IMR-90 (cell line): ENCODE data around the gene PARD3. TPM values are rescaled to one million over a fixed set of nuclear protein-coding genes. Genes with fewer than 3 reads are reported as not detected.

Source experiments
- ATAC-seq: fragments of 200-7000 bp; cut with Tn5 transposase; 2 replicates; pipeline ENCODE4 v1.9.1; 2020; ENCODE audit warnings: low read depth, mild to moderate bottlenecking, moderate library complexity
- BruUV-seq: library from RNA; stranded (reverse); fragments of 400-500 nt; replicated peaks from 2 replicates; lab custom pipeline; 2021; lab: Mats Ljungman, UMichigan
- CTCF ChIA-PET: fragments of 300-600 bp; formaldehyde crosslinking; extraction: SDS; loops from one replicate; lab custom pipeline; 2021; ENCODE audit warnings: antibody characterized with exemption; lab: Yijun Ruan, JAX
- POLR2A ChIA-PET: fragments of 300-600 bp; sonication (Branson Sonifier 250); formaldehyde crosslinking; loops from one replicate; lab custom pipeline; 2022; ENCODE audit warnings: antibody characterized with exemption; ENCODE audit not compliant: unreplicated experiment; lab: Charles Lee
- DNase-seq: peaks from one replicate; pipeline ENCODE4 v3.0.0; 2013
- H2AFZ ChIP-seq: replicated peaks from 2 replicates; pipeline ENCODE3; 2013; ENCODE audit warnings: low read length, mild to moderate bottlenecking; ENCODE audit not compliant: poor library complexity
- H2AK5ac ChIP-seq: 2 replicates; pipeline ENCODE4 v1.6.1; 2013; ENCODE audit warnings: low read depth, low read length, inconsistent platforms
- H2AK9ac ChIP-seq: replicated peaks from 2 replicates; pipeline ENCODE3; 2013; ENCODE audit warnings: mild to moderate bottlenecking, low read depth, low read length, moderate library complexity; ENCODE audit not compliant: poor library complexity
- H2BK120ac ChIP-seq: 2 replicates; pipeline ENCODE4 v1.6.1; 2013; ENCODE audit warnings: low read depth, low read length, inconsistent platforms
- H2BK15ac ChIP-seq: 3 replicates; pipeline ENCODE4 v1.6.1; 2013; ENCODE audit warnings: low read depth, low read length, inconsistent platforms
- H2BK20ac ChIP-seq: 2 replicates; pipeline ENCODE4 v1.6.1; 2013; ENCODE audit warnings: low read depth, mild to moderate bottlenecking, inconsistent platforms, low read length, moderate library complexity
- H2BK5ac ChIP-seq: 2 replicates; pipeline ENCODE4 v1.6.1; 2013; ENCODE audit warnings: mild to moderate bottlenecking, low read depth, low read length, inconsistent platforms; ENCODE audit not compliant: poor library complexity, severe bottlenecking
- H3K14ac ChIP-seq: replicated peaks from 2 replicates; pipeline ENCODE4 v1.6.1; 2013; ENCODE audit warnings: low read depth, low read length, inconsistent platforms
- H3K18ac ChIP-seq: 2 replicates; pipeline ENCODE4 v1.6.1; 2013; ENCODE audit warnings: low read depth, low read length, control low read depth
- H3K23ac ChIP-seq: 2 replicates; pipeline ENCODE4 v1.6.1; 2013; ENCODE audit warnings: low read depth, low read length, inconsistent platforms
- H3K27ac ChIP-seq: 2 replicates; pipeline ENCODE4 v1.5.1; 2013; ENCODE audit warnings: mild to moderate bottlenecking, control low read depth, low read length; ENCODE audit not compliant: insufficient read depth
- H3K27me3 ChIP-seq: 2 replicates; pipeline ENCODE4 v1.6.1; 2013; ENCODE audit warnings: low read length; ENCODE audit not compliant: control insufficient read depth, insufficient read depth
- H3K36me3 ChIP-seq: 2 replicates; pipeline ENCODE4 v1.6.1; 2013; ENCODE audit warnings: low read length, mixed read lengths; ENCODE audit not compliant: control insufficient read depth, insufficient read depth
- H3K4ac ChIP-seq: 2 replicates; pipeline ENCODE4 v1.6.1; 2013; ENCODE audit warnings: low read depth, low read length, inconsistent platforms
- H3K4me1 ChIP-seq: 2 replicates; pipeline ENCODE4 v1.6.1; 2013; ENCODE audit warnings: low read length, mixed read lengths; ENCODE audit not compliant: control insufficient read depth, insufficient read depth
- H3K4me2 ChIP-seq: 2 replicates; pipeline ENCODE4 v1.6.1; 2013; ENCODE audit warnings: low read depth, mild to moderate bottlenecking, control low read depth, low read length, moderate library complexity
- H3K4me3 ChIP-seq: 2 replicates; pipeline ENCODE4 v1.5.1; 2013; ENCODE audit warnings: low read depth, mild to moderate bottlenecking, control low read depth, low read length, moderate library complexity; ENCODE audit not compliant: insufficient read depth
- H3K56ac ChIP-seq: 2 replicates; pipeline ENCODE4 v1.6.1; 2013; ENCODE audit warnings: low read length, inconsistent platforms; ENCODE audit not compliant: insufficient read depth; ENCODE audit errors: extremely low read depth
- H3K79me1 ChIP-seq, 2 experiments: 2 replicates each; pipeline ENCODE4 v1.6.1; 2013; ENCODE audit warnings: low read length in 2 of 2, inconsistent platforms in 1 of 2, low read depth in 1 of 2
- H3K9ac ChIP-seq: 2 replicates; pipeline ENCODE4 v1.6.1; 2013; ENCODE audit warnings: low read depth, low read length, control low read depth
- H3K9me1 ChIP-seq: 2 replicates; pipeline ENCODE4 v1.6.1; 2013; ENCODE audit warnings: low read length, inconsistent platforms; ENCODE audit not compliant: insufficient read depth
- H3K9me3 ChIP-seq: 2 replicates; pipeline ENCODE4 v1.6.1; 2013; ENCODE audit warnings: low read length; ENCODE audit not compliant: control insufficient read depth, insufficient read depth
- H4K20me1 ChIP-seq: 2 replicates; pipeline ENCODE4 v1.6.1; 2013; ENCODE audit warnings: low read length, inconsistent platforms; ENCODE audit not compliant: insufficient read depth
- H4K5ac ChIP-seq: 2 replicates; pipeline ENCODE4 v1.6.1; 2013; ENCODE audit warnings: mild to moderate bottlenecking, low read depth, low read length, control low read depth
- H4K8ac ChIP-seq, 2 experiments: 2 replicates each; pipeline ENCODE4 v1.6.1; 2013; ENCODE audit warnings: low read depth in 2 of 2, low read length in 2 of 2, control low read depth in 1 of 2, inconsistent platforms in 1 of 2
- H4K91ac ChIP-seq: 2 replicates; pipeline ENCODE4 v1.6.1; 2013; ENCODE audit warnings: low read depth, low read length, inconsistent platforms; ENCODE audit not compliant: insufficient read depth
- BHLHE40 ChIP-seq: fragments of 150-350 bp; IDR thresholded peaks from 2 replicates; pipeline ENCODE4 v1.6.1; 2016; ENCODE audit warnings: mild to moderate bottlenecking, low read depth, low read length
- CEBPB ChIP-seq: IDR thresholded peaks from 2 replicates; pipeline ENCODE4 v1.6.1; 2012; ENCODE audit warnings: low read depth, low read length, improper control_type of control experiment
- CHD1 ChIP-seq: IDR thresholded peaks from 2 replicates; pipeline ENCODE4 v1.6.1; 2012; ENCODE audit warnings: low read depth, low read length, improper control_type of control experiment
- ELK1 ChIP-seq: fragments of 150-350 bp; IDR thresholded peaks from 2 replicates; pipeline ENCODE4 v1.6.1; 2016; ENCODE audit warnings: low read depth, mild to moderate bottlenecking, low read length, moderate library complexity, borderline replicate concordance
- FOS ChIP-seq: fragments of 150-350 bp; IDR thresholded peaks from 2 replicates; pipeline ENCODE4 v1.6.1; 2016; ENCODE audit warnings: low read depth, low read length
- MAFK ChIP-seq: IDR thresholded peaks from 2 replicates; pipeline ENCODE4 v1.6.1; 2012; ENCODE audit warnings: low read depth, low read length, improper control_type of control experiment
- MAZ ChIP-seq: IDR thresholded peaks from 2 replicates; pipeline ENCODE4 v1.6.1; 2012; ENCODE audit warnings: low read depth, mild to moderate bottlenecking, low read length, improper control_type of control experiment, moderate library complexity, borderline replicate concordance
- MXI1 ChIP-seq: IDR thresholded peaks from 2 replicates; pipeline ENCODE4 v1.6.1; 2012; ENCODE audit warnings: low read depth, mild to moderate bottlenecking, low read length, moderate library complexity, borderline replicate concordance
- NFE2L2 ChIP-seq: fragments of 150-350 bp; IDR thresholded peaks from 2 replicates; pipeline ENCODE4 v1.6.1; 2016; ENCODE audit warnings: low read depth, mild to moderate bottlenecking, low read length
- POLR2A ChIP-seq: IDR thresholded peaks from 2 replicates; pipeline ENCODE4 v1.6.1; 2012; ENCODE audit warnings: mild to moderate bottlenecking, low read depth, low read length
- RAD21 ChIP-seq: IDR thresholded peaks from 2 replicates; pipeline ENCODE4 v1.6.1; 2012; ENCODE audit warnings: low read length, improper control_type of control experiment
- RCOR1 ChIP-seq: IDR thresholded peaks from 2 replicates; pipeline ENCODE4 v1.6.1; 2012; ENCODE audit warnings: mild to moderate bottlenecking, low read length, improper control_type of control experiment; ENCODE audit not compliant: insufficient replicate concordance
- RFX5 ChIP-seq: IDR thresholded peaks from 2 replicates; pipeline ENCODE4 v1.8.0; 2012; ENCODE audit warnings: low read depth, mild to moderate bottlenecking, low read length, moderate library complexity
- SMC3 ChIP-seq: fragments of 150-350 bp; IDR thresholded peaks from 2 replicates; pipeline ENCODE4 v1.6.1; 2016; ENCODE audit warnings: low read depth, mild to moderate bottlenecking, antibody characterized with exemption, low read length, moderate library complexity
- WGBS, 2 experiments: methylation state at CpG; one replicate each; pipeline versions ENCODE4 v1.1.5 to v1.1.7; 2013; ENCODE audit warnings: missing lambda C conversion rate in 2 of 2; ENCODE audit not compliant: insufficient read length in 1 of 2; ENCODE audit errors: extremely low coverage in 2 of 2; 5-methylcytosine and 5-hydroxymethylcytosine counted together
- dilution Hi-C: fragments of 300-500 bp; cut with HindIII; formaldehyde crosslinking; loops from one replicate; pipeline ENCODE4 v1.14.3; 2018; ENCODE audit warnings: low sequenced_read_pairs; ENCODE audit not compliant: unreplicated experiment
- in situ Hi-C: fragments of 300-500 bp; cut with MboI; formaldehyde crosslinking; loops from 3 replicates; pipeline ENCODE4 v1.14.3; 2019; ENCODE audit warnings: low sequenced_read_pairs, inconsistent platforms, mixed read lengths
- intact Hi-C: fragments of 100-400 bp; cut with micrococcal nuclease; formaldehyde crosslinking; loops from 2 replicates; pipeline ENCODE4 v1.10.0; 2022
- polyA plus RNA-seq, 3 experiments: library from polyadenylated mRNA; depleted of rRNA; stranded (reverse); fragments of >200 nt; gene quantifications; 2 replicates each; pipeline ENCODE4 v1.2.3, GENCODE V29; 2012; ENCODE audit warnings: low replicate concordance in 1 of 3
- total RNA-seq: library from RNA; depleted of rRNA; stranded (reverse); fragments of >200 nt; gene quantifications from 2 replicates; pipeline ENCODE4 v1.2.3, GENCODE V29; 2012
- TF ChIP-seq, protein P1 (sequence below): conservative IDR thresholded peaks from 2 replicates; pipeline ENCODE4 v1.5.1; 2012; ENCODE audit warnings: mild to moderate bottlenecking, low read depth, low read length, improper control_type of control experiment
- TF ChIP-seq, protein P2 (sequence below): fragments of 150-350 bp; IDR thresholded peaks from 2 replicates; pipeline ENCODE4 v1.6.1; 2017; ENCODE audit warnings: mild to moderate bottlenecking, antibody characterized with exemption, low read length, low read depth

The PARD3 gene
- total and polyA plus RNA-seq, 2 of the 4 experiments (the other 2 are of a cell fraction) = 14.6 to 37.5 TPM

GRCh38 chr10:34303022-34303421, 512.1 kb downstream of the PARD3 start:
- Histone ChIP-seq H3K9me1 (0 out of 2 replicates have a peak, but pooled peaks cover 4% of the 10 kb centered on the region), H4K8ac (no peak overlapping the region), H2BK5ac (no peak overlapping the region), H3K18ac (no peak overlapping the region), H3K4me1 (peaks cover 2% of the 10 kb centered on the region), H3K56ac (no peak overlapping the region), H2AK9ac (no peak overlapping the region), H2BK15ac (no peak overlapping the region), H2BK120ac (no peak overlapping the region), H3K4me3 (no peak overlapping the region), H3K4me2 (no peak overlapping the region), H3K4ac (no peak overlapping the region), H4K91ac (no peak overlapping the region), H3K9ac (no peak overlapping the region), H3K79me1 (no peaks in the 10 kb centered on the region), H3K14ac (no peak overlapping the region), H3K36me3 (no peaks in the 10 kb centered on the region), H4K5ac (no peak overlapping the region), H2AK5ac (no peak overlapping the region), H2AFZ (no peak overlapping the region), H2BK20ac (no peak overlapping the region), H3K27me3 (no peaks in the 10 kb centered on the region), H4K20me1 (peaks cover 3% of the 10 kb centered on the region; the same call in 1 of the 2 replicates), H3K27ac (no peak overlapping the region), H3K23ac (no peak overlapping the region), H3K9me3 (no peaks in the 10 kb centered on the region)
- ChIA-PET POLR2A (no interaction called here), CTCF (interaction anchor here (0.8 kb wide), 1 partner anchor 12 kb away, joined by 3 read pairs; no protein-coding TSS in a partner anchor)
- TF ChIP-seq CEBPB (no peak), RCOR1 (no peak), ELK1 (no peak), MAZ (no peak), MAFK (no peak), CHD1 (no peak), FOS (no peak), POLR2A (no peak), RAD21 (no peak), BHLHE40 (no peak), NFE2L2 (no peak), SMC3 (no peak), MXI1 (no peak), RFX5 (no peak)
- TF ChIP-seq, protein P1, sequence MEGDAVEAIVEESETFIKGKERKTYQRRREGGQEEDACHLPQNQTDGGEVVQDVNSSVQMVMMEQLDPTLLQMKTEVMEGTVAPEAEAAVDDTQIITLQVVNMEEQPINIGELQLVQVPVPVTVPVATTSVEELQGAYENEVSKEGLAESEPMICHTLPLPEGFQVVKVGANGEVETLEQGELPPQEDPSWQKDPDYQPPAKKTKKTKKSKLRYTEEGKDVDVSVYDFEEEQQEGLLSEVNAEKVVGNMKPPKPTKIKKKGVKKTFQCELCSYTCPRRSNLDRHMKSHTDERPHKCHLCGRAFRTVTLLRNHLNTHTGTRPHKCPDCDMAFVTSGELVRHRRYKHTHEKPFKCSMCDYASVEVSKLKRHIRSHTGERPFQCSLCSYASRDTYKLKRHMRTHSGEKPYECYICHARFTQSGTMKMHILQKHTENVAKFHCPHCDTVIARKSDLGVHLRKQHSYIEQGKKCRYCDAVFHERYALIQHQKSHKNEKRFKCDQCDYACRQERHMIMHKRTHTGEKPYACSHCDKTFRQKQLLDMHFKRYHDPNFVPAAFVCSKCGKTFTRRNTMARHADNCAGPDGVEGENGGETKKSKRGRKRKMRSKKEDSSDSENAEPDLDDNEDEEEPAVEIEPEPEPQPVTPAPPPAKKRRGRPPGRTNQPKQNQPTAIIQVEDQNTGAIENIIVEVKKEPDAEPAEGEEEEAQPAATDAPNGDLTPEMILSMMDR = no peak
- TF ChIP-seq, protein P2, sequence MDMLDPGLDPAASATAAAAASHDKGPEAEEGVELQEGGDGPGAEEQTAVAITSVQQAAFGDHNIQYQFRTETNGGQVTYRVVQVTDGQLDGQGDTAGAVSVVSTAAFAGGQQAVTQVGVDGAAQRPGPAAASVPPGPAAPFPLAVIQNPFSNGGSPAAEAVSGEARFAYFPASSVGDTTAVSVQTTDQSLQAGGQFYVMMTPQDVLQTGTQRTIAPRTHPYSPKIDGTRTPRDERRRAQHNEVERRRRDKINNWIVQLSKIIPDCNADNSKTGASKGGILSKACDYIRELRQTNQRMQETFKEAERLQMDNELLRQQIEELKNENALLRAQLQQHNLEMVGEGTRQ = no peak
- dilution Hi-C loops = no loop called here
- DNase-seq (no peak), ATAC-seq (no peak)
- in situ Hi-C loops = no loop called here
- no TSS peak for BruUV-seq
- intact Hi-C loops = no loop called here
- no CpG with 5 or more reads among the region's 2 CpGs for WGBS, 2 experiments
